SIG-M5 treated with dmso at 0.1 percent for 504 hours (cell line): ENCODE data around the gene DOK1.
"Not testable (repeated sequence)": the region's sequence is repeated elsewhere in the genome, so short reads cannot be mapped to it uniquely, and the experiment has no call there.

Experiments used
- DNase-seq: peaks from one replicate; lab custom pipeline; 2025; ENCODE audit not compliant: unreplicated experiment; lab: John Stamatoyannopoulos, UW

DOK1 gene

DNA sequence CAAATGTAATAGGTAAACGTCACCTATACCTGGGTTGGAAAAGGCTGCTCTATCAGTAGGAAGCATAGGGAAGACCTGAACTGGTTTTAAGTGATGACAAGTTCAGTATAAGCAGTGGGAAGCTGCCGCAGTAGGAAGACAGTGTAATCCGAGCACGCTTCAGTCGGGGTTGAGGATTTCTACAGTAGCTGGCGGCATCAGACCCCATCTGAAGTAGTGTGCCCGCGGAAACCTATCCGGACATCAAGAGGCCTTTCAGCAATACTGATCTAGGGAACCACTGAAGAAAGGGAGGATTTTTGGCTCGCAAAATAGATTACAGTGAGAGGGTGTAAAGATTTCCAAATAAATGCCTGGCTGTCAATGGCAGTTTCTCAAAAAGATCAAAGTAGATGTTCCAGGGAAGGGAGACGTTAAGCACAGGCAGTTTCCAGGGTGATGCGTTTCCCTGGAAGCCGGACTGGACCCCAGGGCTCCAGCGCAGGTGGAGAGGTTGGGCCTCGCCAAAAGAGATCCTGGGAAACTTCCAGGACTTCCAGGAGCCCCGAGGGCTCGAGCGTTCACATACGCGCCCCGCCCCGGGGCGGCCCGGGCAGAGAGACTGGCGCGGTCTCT, 6.1 kb upstream of the DOK1 start:
- no peak for DNase-seq

DNA sequence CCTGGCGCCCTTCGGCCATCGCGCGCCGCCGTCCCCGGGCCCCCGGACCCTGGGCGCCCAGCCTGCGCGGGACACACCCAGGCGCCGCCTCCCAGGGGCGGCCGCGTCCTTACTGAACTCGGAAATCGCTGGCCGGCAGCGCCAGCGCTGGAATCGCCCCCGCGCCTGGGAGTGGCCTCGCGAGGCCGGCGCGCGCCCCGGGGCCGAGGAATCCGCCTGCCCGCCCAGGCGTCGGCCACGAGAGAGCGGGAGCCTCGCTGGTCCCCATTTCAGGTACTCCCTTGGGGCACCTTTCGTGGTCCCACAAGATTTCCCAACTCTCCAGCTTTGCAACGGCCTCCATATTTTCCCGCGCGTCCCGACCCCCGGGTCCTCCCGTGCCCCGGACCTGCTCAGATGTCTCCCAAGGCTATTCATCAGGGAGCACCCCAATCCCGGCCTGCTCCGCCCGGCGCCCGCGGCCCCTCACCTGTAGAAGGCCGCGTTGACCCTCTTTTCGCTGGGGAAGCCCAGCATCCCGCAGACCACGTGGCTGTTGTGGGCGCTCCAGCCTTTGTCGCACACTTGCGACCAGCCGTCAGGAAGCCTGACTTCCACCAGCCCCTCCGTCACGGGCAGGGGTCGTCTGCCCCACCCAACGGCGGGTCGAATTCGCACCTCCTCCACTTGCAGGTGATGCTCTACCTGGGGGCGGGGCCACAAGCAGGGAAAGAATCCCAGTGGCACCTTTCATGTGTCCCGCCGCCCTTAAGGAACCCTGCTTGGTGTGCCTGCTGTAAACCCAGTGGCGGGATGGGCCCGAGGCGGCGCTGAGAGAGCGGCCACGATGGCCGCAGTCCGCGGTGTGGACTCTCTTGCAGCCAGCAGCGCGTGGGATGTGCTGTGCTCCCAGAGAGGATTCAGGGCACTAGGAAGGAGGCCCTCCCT, 5.4 kb upstream of the DOK1 start:
- DNase-seq: no peak

DNA sequence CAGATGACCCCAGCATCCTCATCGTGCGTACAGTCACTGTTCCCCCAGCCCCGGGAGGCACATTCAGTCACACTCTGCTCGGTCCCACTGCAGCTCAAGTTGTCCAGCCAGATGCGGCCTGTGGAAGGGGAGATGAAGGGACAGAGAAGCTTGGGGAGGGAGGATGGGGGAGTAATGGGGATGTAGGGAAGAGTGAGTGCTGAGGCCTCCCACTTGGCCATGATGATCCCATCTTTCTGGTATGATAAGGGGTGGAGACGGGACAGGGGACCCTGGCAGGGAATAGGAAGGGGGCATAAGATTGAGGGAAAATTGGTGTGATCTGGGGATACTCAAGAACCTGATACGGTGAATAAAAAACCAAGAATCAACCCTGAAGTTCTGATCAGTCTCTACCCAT, 4.3 kb upstream of the DOK1 start:
- no peak for DNase-seq

DNA sequence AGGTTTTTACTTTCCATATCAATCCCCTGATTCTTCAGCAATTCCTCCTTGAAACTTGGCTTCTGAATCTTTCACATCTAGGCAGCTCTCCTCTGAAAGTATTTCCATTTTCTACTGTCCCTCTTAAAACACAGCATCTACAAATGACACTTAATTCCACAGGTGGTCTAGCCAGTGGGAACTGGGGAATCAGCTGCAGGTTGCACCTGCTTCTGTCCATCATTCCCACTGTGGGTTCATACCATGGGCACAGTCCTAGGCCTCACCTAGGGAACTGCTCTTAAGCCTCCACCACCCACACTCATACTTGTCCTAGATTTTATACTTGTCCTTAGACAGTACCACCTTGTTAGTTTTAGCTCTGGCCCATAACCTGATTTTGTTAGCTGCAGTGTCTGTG, 3.0 kb upstream of the DOK1 start:
- no peak for DNase-seq

DNA sequence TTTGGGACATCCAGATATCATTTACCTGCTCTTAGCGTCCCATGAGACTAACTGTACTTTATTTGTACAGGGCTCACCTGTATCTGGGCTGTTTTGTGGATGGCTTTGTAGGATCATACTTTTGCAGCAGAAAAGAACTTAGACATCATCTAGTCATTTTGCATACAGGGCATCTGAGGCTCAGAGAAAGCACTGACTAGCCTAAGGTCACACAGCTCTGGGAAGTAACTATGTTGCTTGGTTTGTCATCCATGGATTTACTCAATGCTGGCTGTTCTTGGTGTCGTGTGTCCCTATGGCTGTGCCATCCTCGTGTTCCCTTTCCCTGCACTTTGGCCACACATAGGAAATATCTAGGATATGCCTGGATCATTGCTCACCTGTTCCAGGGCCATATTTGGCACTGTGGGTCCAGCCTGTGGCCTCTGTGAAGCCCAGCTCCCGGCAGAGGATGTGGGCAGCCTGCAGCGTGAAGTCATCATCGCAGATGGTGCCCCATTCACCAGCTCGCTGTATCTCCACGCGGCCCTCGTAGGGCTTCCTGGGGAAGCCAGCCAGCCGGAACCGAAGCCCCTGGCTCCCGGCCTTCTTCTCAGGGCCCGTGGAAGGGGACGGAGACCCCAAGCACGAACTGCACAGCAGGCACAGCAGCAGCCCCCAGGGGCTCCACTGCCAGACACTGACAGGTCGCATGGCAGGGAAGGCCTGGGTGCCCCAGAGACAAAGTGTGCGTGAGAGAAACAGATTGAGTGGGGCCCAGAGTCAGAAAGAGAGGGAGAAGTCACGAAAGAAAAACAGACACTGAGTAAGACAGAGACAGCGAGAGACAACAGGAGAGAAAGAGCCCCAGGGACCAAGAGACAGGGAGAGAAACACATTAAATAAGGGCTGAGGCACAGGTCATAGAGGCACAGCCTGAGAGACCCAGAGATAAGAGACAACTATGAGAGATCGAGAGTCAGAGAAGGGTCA, 2.3 kb upstream of the DOK1 start:
- no peak for DNase-seq

DNA sequence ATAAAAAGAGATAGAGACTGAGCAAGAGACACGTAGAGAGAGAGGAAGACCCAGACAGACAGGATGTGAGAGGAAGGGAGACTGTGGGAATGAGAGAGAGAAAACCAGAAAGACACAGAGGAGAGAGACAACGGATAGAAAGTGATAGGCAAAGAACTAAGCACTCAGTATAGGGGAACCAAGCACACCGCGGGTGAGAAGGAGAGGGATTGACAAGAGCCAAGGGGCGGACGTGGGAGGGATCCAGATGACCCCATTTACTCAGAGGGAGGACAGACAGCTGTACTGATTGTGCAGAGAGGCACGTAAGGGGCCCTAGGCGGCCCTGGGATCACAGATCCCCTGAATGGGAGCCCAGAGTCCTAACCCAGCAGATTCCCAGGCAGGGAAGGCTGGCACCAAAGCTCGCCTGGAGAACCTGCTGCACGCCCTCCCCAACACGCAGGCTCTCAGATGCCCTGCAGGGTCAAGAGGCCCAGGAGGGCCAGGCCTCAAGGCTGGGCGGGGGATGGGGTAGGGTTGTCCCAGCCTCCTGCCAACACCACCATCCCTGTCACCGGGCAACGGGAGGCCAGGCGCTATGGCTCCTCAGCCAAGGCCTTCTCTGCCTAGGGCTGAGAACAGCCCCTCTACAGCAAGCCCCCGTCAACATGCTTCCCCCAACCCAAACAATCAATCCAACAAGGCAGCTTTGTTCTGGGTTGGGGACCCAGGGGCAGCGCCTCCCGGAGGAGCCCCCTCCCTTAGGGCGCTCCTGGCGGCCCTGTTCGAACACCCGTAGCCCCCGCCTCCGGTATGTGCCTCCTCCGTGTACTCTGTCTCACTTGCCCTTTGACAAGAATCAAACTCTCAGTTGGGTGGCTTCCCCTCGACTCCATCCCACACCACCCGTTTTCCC, 1.4 kb upstream of the DOK1 start:
- no peak for DNase-seq

DNA sequence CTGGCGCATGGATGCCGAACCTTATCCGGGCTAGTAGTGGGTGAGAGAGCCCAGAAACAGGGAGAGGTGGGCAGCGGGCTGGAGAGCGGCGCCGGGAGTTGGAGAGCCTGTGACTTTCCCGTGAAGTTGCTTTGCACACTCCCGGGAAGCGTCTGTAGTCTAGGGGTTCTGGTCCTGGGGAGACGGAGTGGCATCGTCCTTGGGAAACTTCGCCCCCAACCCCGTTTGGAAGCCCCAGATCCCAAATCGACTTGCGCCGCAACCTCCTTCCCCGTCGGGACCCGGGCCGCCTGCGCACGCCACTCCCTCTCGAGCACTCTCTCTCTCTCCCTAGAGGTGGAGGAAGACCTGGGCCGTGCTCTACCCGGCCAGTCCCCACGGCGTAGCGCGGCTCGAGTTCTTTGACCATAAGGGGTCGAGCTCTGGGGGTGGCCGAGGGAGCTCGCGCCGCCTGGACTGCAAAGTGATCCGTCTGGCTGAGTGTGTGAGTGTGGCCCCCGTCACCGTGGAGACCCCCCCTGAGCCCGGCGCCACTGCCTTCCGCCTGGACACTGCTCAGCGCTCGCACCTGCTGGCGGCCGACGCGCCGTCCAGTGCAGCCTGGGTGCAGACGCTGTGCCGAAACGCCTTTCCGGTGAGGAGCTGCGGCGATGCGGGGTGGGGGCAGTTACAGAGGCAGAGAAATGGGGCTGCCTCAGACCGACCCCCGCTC, 456 bp downstream of the DOK1 start:
- DNase-seq: peak; percentile 31

DNA sequence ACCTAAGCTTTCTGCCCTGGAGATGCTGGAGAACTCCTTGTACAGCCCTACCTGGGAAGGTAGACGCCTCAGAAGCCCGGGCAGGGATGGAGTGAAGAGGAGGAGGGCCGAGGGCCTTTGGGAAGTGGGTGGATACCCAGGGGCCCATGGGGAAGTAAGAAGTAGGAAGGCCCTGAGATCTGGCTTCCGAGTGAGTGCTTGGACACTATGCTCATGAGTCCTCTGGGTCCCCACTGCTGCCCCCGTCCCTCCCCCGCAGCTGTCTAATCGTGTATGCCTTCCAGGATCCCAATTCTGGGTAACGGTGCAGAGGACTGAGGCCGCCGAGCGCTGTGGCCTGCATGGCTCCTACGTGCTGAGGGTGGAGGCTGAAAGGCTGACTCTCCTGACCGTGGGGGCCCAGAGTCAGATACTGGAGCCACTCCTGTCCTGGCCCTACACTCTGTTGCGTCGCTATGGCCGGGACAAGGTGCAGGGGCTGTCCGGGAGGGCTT, 1.1 kb downstream of the DOK1 start:
- DNase-seq: peak; percentile 16

DNA sequence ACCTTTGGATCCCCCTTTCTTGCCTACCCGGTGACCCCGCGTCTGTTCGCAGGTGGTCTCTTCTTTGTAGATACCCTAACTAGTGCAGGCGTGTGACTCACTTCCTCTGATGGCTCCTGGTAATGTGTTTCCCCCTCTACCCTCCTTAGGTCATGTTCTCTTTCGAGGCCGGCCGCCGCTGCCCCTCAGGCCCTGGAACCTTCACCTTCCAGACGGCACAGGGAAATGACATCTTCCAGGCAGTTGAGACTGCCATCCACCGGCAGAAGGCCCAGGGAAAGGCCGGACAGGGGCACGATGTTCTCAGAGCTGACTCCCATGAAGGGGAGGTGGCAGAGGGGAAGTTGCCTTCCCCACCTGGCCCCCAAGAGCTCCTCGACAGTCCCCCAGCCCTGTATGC, 1.6 kb downstream of the DOK1 start:
- no peak for DNase-seq

DNA sequence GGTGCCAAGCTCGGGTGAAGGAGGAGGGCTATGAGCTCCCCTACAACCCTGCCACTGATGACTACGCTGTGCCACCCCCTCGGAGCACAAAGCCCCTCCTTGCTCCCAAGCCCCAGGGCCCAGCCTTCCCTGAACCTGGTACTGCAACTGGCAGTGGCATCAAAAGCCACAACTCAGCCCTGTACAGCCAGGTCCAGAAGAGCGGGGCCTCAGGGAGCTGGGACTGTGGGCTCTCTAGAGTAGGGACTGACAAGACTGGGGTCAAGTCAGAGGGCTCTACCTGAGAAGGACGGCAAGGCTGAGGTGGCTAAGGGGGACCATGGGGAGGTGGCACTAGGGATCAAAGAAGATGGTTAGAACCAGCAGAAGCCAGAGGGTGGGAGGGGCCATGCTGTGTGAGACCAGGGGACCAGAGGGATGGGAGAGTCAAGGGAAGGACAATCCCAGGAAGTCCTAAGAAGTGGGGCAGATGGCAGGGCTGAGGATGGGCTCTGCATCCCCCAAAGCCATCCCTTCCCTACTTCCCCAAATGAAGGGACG, 2.4 kb downstream of the DOK1 start:
- no peak for DNase-seq

DNA sequence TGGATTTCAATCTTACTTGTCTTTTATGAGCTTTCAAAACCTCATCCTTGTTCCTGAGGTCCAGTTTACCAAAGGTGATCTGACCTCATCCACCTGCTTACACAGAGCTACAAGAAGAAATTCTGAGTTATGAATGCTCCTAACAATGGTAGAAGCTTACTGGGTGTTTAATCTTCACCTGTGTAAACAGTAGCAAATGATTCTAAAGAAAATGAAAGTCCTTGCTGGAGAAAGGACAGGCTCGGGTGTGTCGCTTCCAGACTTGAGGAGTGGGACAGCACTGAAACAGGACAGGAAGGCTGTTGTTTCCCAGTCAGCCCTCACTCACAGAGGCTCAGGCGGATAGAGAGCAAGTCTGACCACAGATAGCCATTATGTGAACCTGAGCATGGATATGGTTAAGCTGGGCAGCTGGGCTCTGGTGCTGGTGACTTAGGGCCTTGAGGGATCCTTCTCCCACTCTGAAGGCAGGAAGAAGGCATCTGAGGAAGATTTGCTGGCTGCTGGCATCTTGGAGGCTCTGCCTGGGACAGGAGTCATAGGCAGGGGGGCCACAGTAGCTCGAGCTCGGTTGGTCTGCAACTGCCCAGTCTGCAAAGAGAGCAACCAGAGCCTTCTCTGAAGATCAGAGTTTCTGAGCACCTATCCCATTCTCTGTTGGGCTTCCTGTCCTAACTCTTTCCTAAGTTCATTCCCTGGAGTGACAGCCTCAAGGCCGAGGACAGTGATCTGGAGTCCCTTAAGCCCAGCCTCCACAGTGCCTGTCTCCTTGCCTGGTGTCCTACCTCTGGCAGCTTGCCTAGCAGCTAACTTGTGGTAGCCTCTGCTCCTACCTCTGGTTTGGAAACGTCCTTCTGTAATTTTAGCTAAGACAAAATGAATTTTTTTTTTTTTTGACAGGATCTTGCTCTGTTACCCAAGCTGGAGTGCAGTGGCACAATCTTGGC, 4.0 kb downstream of the DOK1 start:
- DNase-seq: no peak

DNA sequence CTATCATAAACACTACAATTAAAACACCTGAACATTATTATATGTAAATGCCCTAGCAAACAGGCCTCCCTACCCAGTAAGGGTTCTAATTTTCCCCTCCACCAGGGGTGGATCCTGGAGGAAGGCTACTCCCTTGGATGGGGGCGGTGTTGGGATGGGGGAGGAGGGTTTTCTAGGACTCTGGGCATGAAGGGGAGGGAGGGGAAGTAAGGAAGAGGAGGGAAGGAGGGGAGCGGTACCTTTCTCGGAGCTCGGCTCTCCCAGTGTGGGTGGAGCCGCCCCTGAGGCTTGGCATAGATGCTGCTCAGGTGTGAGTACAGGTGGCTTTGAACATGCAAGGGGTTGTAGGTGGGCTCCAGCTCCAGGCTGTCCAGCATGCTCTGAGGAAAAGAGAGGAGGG, 5.4 kb downstream of the DOK1 start:
- no peak for DNase-seq

DNA sequence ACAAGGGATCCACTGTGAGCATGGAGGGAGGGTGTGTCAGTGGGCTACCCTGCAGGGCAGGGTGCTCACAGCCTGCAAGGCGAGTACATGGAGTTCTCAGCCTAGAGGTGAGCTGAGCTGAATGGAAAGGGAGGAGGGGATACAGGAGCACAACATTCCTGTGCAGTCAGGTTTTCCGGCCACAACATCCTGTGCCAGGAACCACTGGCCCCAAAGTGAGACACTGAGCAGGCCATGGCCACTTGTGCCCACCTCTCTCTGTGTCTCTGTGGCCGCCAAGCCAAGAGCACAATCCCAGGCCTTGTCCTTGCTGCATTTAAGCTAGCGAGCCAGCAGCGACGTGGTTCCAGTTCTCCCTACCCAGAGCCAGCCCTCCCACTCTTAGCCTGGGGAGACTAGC, 6.1 kb downstream of the DOK1 start:
- no peak for DNase-seq

DNA sequence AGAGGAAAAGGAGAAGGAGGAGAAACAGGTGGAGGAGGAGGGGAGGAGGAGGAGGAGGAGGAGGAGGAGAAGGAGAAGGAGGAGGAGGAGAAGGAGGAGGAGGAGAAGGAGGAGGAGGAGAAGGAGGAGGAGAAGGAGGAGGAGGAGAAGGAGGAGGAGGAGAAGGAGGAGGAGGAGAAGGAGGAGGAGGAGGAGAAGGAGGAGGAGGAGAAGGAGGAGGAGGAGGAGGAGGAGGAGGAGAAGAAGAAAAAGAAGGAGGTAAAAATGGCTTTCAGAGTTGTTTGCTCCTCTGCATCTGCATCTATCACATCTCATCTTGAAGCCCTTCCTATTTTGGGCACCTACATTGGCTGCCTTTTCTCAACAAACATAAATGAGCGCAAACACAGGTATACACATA, 6.5 kb downstream of the DOK1 start:
- DNase-seq: not testable (repeated sequence)

DNA sequence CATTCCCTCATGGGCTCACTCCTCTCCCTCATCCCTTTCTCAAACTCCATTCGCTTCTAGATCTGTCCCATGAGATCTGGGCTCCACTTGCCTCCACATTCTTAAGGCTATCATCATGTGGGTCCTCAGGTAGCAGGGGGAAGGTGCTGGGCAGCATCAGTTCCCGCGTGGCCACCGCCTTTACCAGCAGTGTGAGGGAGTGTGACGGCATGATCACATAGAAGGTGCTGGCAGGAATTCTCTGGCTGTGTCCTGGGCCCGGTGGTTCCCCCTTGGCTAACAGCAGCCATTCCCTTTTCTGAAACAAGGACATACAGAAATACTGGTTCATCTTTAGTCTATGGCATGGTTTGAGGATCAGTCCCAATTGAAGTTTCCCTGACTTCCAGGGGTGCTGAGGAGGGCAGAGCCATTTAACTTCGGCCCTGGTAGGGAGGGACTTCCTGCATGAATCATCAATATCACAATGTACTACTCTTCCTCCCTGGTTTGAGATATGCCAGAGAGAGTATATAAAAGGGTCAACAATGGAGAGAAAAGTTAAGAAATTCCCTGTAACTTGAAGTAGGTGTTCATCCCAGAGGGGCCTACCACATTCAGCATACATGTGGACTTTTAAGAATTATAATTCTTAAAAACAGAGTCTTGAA, 7.7 kb downstream of the DOK1 start:
- no peak for DNase-seq

DNA sequence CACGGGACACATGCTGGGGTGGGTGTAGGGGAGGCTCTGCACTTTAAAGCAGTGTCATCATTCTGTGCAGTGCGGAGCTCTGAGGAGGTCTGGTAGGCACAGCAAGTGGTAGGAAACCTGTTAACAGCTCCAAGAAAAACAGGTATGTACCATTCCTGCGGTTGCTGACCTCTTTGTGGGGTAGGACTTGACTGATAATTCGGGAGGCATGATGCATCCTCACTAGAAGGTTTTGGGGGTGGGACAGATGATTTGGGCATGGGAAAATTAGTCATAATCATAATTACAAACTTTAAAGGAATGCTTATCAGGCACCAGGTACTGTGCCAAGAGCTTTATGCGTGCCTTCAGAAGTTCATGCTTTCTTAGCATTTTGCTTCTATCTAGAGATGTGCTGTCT, 9.7 kb downstream of the DOK1 start:
- no peak for DNase-seq

DNA sequence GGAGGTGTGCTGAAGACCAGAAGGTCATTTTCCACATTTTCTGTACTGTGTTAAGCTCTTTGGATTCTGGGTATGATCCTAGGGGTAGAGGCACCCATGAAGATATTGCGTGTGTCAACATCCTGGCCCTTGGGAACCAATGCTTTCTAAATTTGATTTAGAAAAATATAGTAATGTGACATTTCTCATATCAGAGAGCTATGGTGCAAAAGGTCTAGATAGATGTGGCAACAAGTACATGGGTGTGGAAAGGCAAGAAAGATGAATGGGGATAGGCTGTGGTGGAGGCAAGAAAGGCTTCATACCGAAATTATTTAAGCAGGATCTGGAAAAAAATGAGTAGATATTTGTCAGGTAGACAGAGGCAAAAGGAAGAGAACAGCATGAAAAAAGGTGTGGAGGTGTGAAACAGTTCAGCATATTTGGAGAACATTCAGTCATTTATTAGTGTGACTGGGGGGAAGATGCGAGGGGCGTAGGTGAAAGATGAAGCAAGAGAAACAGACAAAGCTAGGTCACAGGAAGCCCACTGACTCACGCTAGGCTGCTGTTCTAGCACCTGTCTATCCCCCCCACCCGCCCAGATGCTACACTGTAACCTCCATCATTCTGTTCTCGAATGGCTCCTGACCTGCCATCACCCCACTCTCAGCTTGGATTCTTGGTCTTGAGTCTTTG, 11.7 kb downstream of the DOK1 start:
- no peak for DNase-seq
